A673 (cell line): ENCODE results near the gene MGLL.

Source experiments
- CTCF ChIP-seq: fragments of 300-800, 200-600 bp; sonication (generic); conservative IDR thresholded peaks from 2 replicates; pipeline ENCODE4 v1.5.1; 2017; ENCODE audit warnings: low read depth, mild to moderate bottlenecking, antibody characterized with exemption, low read length, moderate library complexity, mixed read lengths
- EZH2 ChIP-seq: fragments of 200-600 bp; sonication (generic); IDR thresholded peaks from 2 replicates; pipeline ENCODE4 v1.6.1; 2017; ENCODE audit warnings: borderline replicate concordance, low read depth, mild to moderate bottlenecking, mixed read lengths, antibody characterized with exemption, low read length; ENCODE audit not compliant: poor library complexity, severe bottlenecking

- TF ChIP-seq CTCF (no peak), EZH2 (no peak)
These were observed 47.7 kb downstream of the MGLL start for GRCh38 chr3:127774647-127775046.
